Measurements from ENCODE around the gene TPK1.

DNA sequence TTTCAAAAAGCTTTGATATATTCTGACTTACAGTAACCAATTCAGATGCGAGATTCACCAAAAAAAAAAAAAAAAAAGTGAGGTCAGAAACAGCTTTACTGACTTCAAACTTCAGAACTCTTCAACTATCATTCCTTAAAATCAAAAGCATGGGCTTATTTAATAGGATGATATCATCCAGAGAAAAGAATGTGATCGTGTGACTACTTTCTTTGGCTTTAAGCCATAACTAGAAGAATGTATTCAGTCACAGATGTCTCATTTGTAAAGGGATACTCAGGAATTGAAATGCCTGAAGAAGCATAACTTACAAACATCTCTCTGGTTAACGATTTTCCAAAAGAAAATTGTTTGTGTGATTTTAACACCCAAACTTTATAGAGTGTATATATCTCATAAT, 11.5 kb downstream of the TPK1 start:
- TF ChIP-seq CTCF (IDR thresholded peaks at IDR 0.05): no peak
- TF ChIP-seq POLR2A (IDR thresholded peaks at IDR 0.05): no peak

Data from right lobe of liver (tissue), 4 donors.